HG03342 (cell line): ENCODE results near the gene ZNF674.
"Not testable (repeated sequence)": the region's sequence is repeated elsewhere in the genome, so short reads cannot be mapped to it uniquely, and the experiment has no call there.

ENCODE experiments used
- ATAC-seq: cut with Tn5 transposase; IDR thresholded peaks from one replicate; pipeline ENCODE4 v1.9.1; 2021; ENCODE audit warnings: mild to moderate bottlenecking, moderate library complexity; ENCODE audit not compliant: unreplicated experiment

ZNF674 gene

GRCh38 chrX:46478634-46479033 is 66.6 kb downstream of the ZNF674 start:
- not testable (repeated sequence) for ATAC-seq

- no peak for ATAC-seq
Measured at GRCh38 chrX:46477435-46477834, 67.8 kb downstream of the ZNF674 start.

GRCh38 chrX:46465203-46465602 is 80.0 kb downstream of the ZNF674 start:
- ATAC-seq = no peak

GRCh38 chrX:46463682-46464081 is 81.5 kb downstream of the ZNF674 start:
- no peak for ATAC-seq

- peak; percentile 82 for ATAC-seq
Measured at GRCh38 chrX:46461660-46462191, 83.5 kb downstream of the ZNF674 start.

- ATAC-seq = not testable (repeated sequence)
Measured at GRCh38 chrX:46460801-46461659, 84.2 kb downstream of the ZNF674 start.

- no peak for ATAC-seq
Measured at GRCh38 chrX:46459603-46460002, 85.6 kb downstream of the ZNF674 start.

GRCh38 chrX:46456125-46456922 is 88.9 kb downstream of the ZNF674 start:
- no peak for ATAC-seq
